OCI-LY7 (cell line): Measurements from ENCODE around the gene GID8. TPM values are rescaled to one million over a fixed set of nuclear protein-coding genes. Genes with fewer than 3 reads are reported as not detected.

Experiments
- BruUV-seq: library from RNA; stranded (reverse); fragments of 400-500 nt; replicated peaks from 2 replicates; lab custom pipeline; 2021; lab: Mats Ljungman, UMichigan
- CTCF ChIA-PET: fragments of 300-600 bp; sonication (Branson Sonifier 250); formaldehyde crosslinking; loops from one replicate; lab custom pipeline; 2022; ENCODE audit warnings: antibody characterized with exemption; ENCODE audit not compliant: unreplicated experiment; lab: Charles Lee
- POLR2A ChIA-PET: fragments of 300-600 bp; sonication (Branson Sonifier 250); formaldehyde crosslinking; loops from one replicate; lab custom pipeline; 2022; ENCODE audit warnings: antibody characterized with exemption; lab: Charles Lee
- DNase-seq: peaks from one replicate; pipeline ENCODE4 v3.0.0-alpha.2; 2015; ENCODE audit warnings: low spot score
- H2AFZ ChIP-seq: fragments of 200-600 bp; sonication (generic), shearing (Covaris generic); 2 replicates; pipeline ENCODE4 v1.6.1; 2014; ENCODE audit warnings: mild to moderate bottlenecking, antibody characterized with exemption, low read length, moderate library complexity
- H3K27ac ChIP-seq: fragments of 200-600 bp; sonication (generic); 2 replicates; pipeline ENCODE4 v1.5.1; 2014; ENCODE audit warnings: mixed run types, low read depth, mild to moderate bottlenecking, moderate library complexity, low read length, inconsistent platforms; ENCODE audit not compliant: poor library complexity, severe bottlenecking
- H3K36me3 ChIP-seq: fragments of 200-600 bp; sonication (generic); 2 replicates; pipeline ENCODE4 v1.6.1; 2014; ENCODE audit warnings: mild to moderate bottlenecking, antibody characterized with exemption, low read length, moderate library complexity, mixed read lengths; ENCODE audit not compliant: insufficient read depth
- H3K4me1 ChIP-seq: fragments of 200-600 bp; sonication (generic); 2 replicates; pipeline ENCODE4 v1.5.1; 2014; ENCODE audit warnings: mild to moderate bottlenecking, low read length; ENCODE audit not compliant: insufficient read depth, poor library complexity, severe bottlenecking
- H3K4me2 ChIP-seq: fragments of 200-600 bp; sonication (generic); 2 replicates; pipeline ENCODE4 v1.6.1; 2014; ENCODE audit warnings: mild to moderate bottlenecking, low read length
- H3K4me3 ChIP-seq: fragments of 200-600 bp; sonication (generic); 2 replicates; pipeline ENCODE4 v1.5.1; 2014; ENCODE audit warnings: mild to moderate bottlenecking, low read depth, low read length; ENCODE audit not compliant: poor library complexity, severe bottlenecking
- H3K79me2 ChIP-seq: fragments of 200-600 bp; sonication (generic); 2 replicates; pipeline ENCODE4 v1.6.1; 2016; ENCODE audit warnings: low read depth, mild to moderate bottlenecking, low read length, moderate library complexity, mixed read lengths; ENCODE audit not compliant: insufficient read depth
- H3K9me2 ChIP-seq: fragments of 200-600 bp; sonication (generic); 2 replicates; pipeline ENCODE4 v1.6.1; 2016; ENCODE audit warnings: mild to moderate bottlenecking, low read length, mixed read lengths; ENCODE audit not compliant: insufficient read depth
- H3K9me3 ChIP-seq: fragments of 200-600 bp; sonication (generic); 2 replicates; pipeline ENCODE4 v1.6.1; 2014; ENCODE audit warnings: mild to moderate bottlenecking, mixed run types, low read length, mixed read lengths
- H4K20me1 ChIP-seq: fragments of 200-600 bp; sonication (generic); 2 replicates; pipeline ENCODE4 v1.6.1; 2014; ENCODE audit warnings: mild to moderate bottlenecking, antibody characterized with exemption, low read length, moderate library complexity, mixed read lengths; ENCODE audit not compliant: insufficient read depth
- CTCF ChIP-seq: fragments of 200-600 bp; sonication (generic); conservative IDR thresholded peaks from 2 replicates; pipeline ENCODE4 v1.5.1; 2014; ENCODE audit warnings: mild to moderate bottlenecking, antibody characterized with exemption, low read length, moderate library complexity, mixed read lengths
- EZH2phosphoT487 ChIP-seq: fragments of 200-600 bp; sonication (generic); IDR thresholded peaks from 2 replicates; pipeline ENCODE4 v1.6.1; 2018; ENCODE audit warnings: low read depth, borderline replicate concordance, mild to moderate bottlenecking, mixed run types, antibody characterized with exemption, low read length, moderate library complexity, mixed read lengths
- intact Hi-C: fragments of 100-400 bp; cut with micrococcal nuclease; formaldehyde crosslinking; loops from one replicate; pipeline ENCODE4 v1.10.0; 2022; ENCODE audit not compliant: unreplicated experiment
- total RNA-seq, 2 experiments: library from RNA; depleted of rRNA in 1 of 2; stranded (reverse); fragments of >200 nt in 1 of 2; shearing (Covaris generic) in 1 of 2; gene quantifications; 2 replicates each; pipeline ENCODE4 v1.2.3, GENCODE V29; 2014 to 2022

GID8 gene
- total RNA-seq, 2 experiments from 2014 or later: 28.7 to 47.7 TPM

- CTCF ChIA-PET: interaction anchor here (0.7 kb wide), 1 partner anchor 762 kb away, joined by 3 read pairs; no protein-coding TSS in a partner anchor
- no peak overlapping the region for H3K4me3 ChIP-seq
- H3K9me2 ChIP-seq: no peaks in the 10 kb centered on the region
- no peaks in the 10 kb centered on the region for H4K20me1 ChIP-seq
- H3K4me2 ChIP-seq: peak overlapping the region; percentile 60
- no peaks in the 10 kb centered on the region for H3K9me3 ChIP-seq
- H3K79me2 ChIP-seq: no peaks in the 10 kb centered on the region
- peak; percentile 82 for DNase-seq
- H3K4me1 ChIP-seq: peaks cover 1% of the 10 kb centered on the region
- H2AFZ ChIP-seq: no peak overlapping the region
- H3K27ac ChIP-seq: no peak overlapping the region
- H3K36me3 ChIP-seq: no peaks in the 10 kb centered on the region
- no peak for TF ChIP-seq EZH2phosphoT487
- TF ChIP-seq CTCF: peak; percentile 84
- POLR2A ChIA-PET: no interaction called here
- BruUV-seq: no TSS peak
- intact Hi-C loops: loop anchor here (1.0 kb wide), 2 partner anchors 37 to 72 kb away; no protein-coding TSS in a partner anchor
Measured at GRCh38 chr20:62971950-62972844, 34.2 kb downstream of the GID8 start.

- Histone ChIP-seq H3K4me1 (peaks cover 10% of the 10 kb centered on the region), H3K4me2 (peak overlapping the region; percentile 60), H3K27ac (no peak overlapping the region), H3K4me3 (no peak overlapping the region), H3K36me3 (no peaks in the 10 kb centered on the region), H3K9me2 (no peaks in the 10 kb centered on the region), H4K20me1 (no peaks in the 10 kb centered on the region), H3K79me2 (no peaks in the 10 kb centered on the region), H3K9me3 (no peaks in the 10 kb centered on the region), H2AFZ (no peak overlapping the region)
- intact Hi-C loops: loop anchor here (1.0 kb wide), 2 partner anchors 36 to 73 kb away; no protein-coding TSS in a partner anchor
- no peak for DNase-seq
- CTCF ChIA-PET: no interaction called here
- no TSS peak for BruUV-seq
- TF ChIP-seq CTCF: no peak
- no peak for TF ChIP-seq EZH2phosphoT487
- POLR2A ChIA-PET: no interaction called here
Measured at GRCh38 chr20:62972845-62973745, 35.1 kb downstream of the GID8 start.
